SIG-M5 (cell line): ENCODE measurements around the gene RIMBP2.

Source experiments
- DNase-seq: peaks from one replicate; lab custom pipeline; 2025; lab: John Stamatoyannopoulos, UW

The RIMBP2 gene

GRCh38 chr12:130423991-130424857 is 291.9 kb downstream of the RIMBP2 start:
- no peak for DNase-seq

GRCh38 chr12:130423136-130423535 is 293.0 kb downstream of the RIMBP2 start:
- DNase-seq: no peak

GRCh38 chr12:130422676-130423075 is 293.4 kb downstream of the RIMBP2 start:
- DNase-seq: no peak

GRCh38 chr12:130421896-130422295 is 294.2 kb downstream of the RIMBP2 start:
- DNase-seq: no peak

- no peak for DNase-seq
Measured at GRCh38 chr12:130420071-130420470, 296.0 kb downstream of the RIMBP2 start.

GRCh38 chr12:130419116-130419515 is 297.0 kb downstream of the RIMBP2 start:
- no peak for DNase-seq

GRCh38 chr12:130418251-130418650 is 297.8 kb downstream of the RIMBP2 start:
- DNase-seq: no peak

- DNase-seq: no peak
Measured at GRCh38 chr12:130414381-130414780, 301.7 kb downstream of the RIMBP2 start.

- no peak for DNase-seq
Measured at GRCh38 chr12:130413909-130414308, 302.2 kb downstream of the RIMBP2 start.

- DNase-seq: no peak
Measured at GRCh38 chr12:130412384-130412783, 303.7 kb downstream of the RIMBP2 start.

- no peak for DNase-seq
Measured at GRCh38 chr12:130405332-130405731, 310.8 kb downstream of the RIMBP2 start.

GRCh38 chr12:130401703-130402102 is 314.4 kb downstream of the RIMBP2 start:
- no peak for DNase-seq

- no peak for DNase-seq
Measured at GRCh38 chr12:130398100-130398848, 317.8 kb downstream of the RIMBP2 start.

GRCh38 chr12:130396667-130397066 is 319.4 kb downstream of the RIMBP2 start:
- no peak for DNase-seq

- DNase-seq: no peak
Measured at GRCh38 chr12:130394906-130395305, 321.2 kb downstream of the RIMBP2 start.

GRCh38 chr12:130391186-130391585 is 324.9 kb downstream of the RIMBP2 start:
- no peak for DNase-seq

GRCh38 chr12:130385193-130385592 is 330.9 kb downstream of the RIMBP2 start:
- DNase-seq: no peak

- no peak for DNase-seq
Measured at GRCh38 chr12:130384234-130384633, 331.9 kb downstream of the RIMBP2 start.

GRCh38 chr12:130382818-130383217 is 333.3 kb downstream of the RIMBP2 start:
- no peak for DNase-seq

GRCh38 chr12:130375296-130376287 is 340.5 kb downstream of the RIMBP2 start:
- DNase-seq: no peak

GRCh38 chr12:130374083-130374482 is 342.0 kb downstream of the RIMBP2 start:
- no peak for DNase-seq

- no peak for DNase-seq
Measured at GRCh38 chr12:130372936-130373335, 343.2 kb downstream of the RIMBP2 start.
